ENCODE data around the gene SMARCD2.
"Not testable (repeated sequence)": the region's sequence is repeated elsewhere in the genome, so short reads cannot be mapped to it uniquely, and the experiment has no call there.

SMARCD2 gene

GRCh38 chr17:63804328-63804727 is 38.2 kb downstream of the SMARCD2 start:
- DNase-seq (ENCODE audit: low spot score): no peak

GRCh38 chr17:63800783-63801182 is 41.7 kb downstream of the SMARCD2 start:
- DNase-seq (ENCODE audit: low spot score): no peak

- no peak for DNase-seq (ENCODE audit: low spot score)
These were observed 43.8 kb downstream of the SMARCD2 start for GRCh38 chr17:63798572-63799106.

DNA sequence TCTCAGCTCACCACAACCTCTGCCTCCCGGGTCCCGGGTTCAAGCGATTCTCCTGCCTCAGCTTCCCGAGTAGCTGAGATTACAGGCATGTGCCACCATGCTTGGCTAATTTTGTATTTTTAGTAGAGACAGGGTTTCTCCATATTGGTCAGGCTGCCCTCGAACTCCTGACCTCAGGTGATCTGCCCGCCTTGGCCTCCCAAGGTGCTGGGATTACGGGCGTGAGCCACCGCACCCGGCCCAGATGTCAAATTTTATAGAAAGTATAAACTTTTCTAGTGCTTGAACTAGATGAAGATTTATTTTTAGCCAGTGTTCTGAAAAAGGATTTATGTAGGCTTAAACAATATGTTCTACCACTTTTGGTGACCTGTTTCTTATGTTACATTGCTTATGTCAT is 46.1 kb downstream of the SMARCD2 start:
- DNase-seq (ENCODE audit: low spot score): not testable (repeated sequence)

GRCh38 chr17:63792055-63792729 is 50.3 kb downstream of the SMARCD2 start:
- DNase-seq (ENCODE audit: low spot score): no peak

- DNase-seq (ENCODE audit: low spot score): no peak
These were observed 52.4 kb downstream of the SMARCD2 start for GRCh38 chr17:63790057-63790456.

DNA sequence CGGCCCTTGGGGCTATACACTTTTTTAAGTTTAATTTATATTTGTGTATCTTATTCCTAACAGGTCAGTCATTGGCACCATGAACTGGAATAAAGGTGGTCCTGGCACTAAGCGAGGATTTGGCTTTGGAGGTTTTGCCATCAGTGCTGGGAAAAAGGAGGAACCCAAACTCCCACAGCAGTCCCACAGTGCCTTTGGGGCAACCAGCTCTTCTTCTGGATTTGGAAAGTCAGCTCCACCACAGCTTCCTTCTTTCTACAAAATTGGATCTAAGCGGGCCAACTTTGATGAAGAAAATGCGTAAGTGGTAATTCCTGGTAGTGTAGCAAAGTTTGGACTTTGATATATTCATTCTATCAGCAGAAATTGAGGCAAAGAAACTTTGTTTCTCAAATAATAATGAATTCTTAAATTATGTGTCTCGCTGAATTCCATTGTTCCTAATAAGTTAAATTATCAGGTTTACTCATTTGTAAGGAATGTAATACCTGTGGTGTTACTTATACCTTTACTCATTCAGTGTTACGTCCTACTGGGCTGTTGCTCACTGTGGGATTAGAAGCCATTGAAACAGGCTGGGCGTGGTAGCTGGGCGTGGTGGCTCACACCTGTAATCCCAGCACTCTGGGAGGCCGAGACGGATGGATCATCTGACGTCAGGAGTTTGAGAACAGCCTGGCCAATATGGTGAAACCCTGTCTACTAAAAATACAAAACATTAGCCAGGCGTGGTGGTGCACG is 55.3 kb downstream of the SMARCD2 start:
- no peak for DNase-seq (ENCODE audit: low spot score)

DNA sequence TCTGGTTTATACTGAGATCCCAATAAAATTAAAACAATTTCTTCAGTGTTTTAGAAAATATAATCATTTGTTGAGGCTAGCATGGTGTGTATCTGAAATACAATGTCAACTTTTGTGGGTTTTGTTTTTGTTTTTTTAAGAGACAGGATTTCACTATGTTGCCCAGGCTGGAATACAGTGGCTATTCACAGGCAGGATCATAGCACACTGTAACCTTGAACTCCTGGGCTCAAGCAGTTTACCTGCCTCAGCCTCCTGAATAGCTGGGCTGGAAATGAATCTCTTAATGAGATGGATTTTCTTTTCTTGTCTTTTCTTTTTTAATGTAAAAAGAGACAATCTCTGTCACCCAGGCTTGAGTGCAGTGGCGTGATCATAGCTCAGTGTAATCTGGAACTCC is 56.4 kb downstream of the SMARCD2 start:
- DNase-seq (ENCODE audit: low spot score): no peak

DNA sequence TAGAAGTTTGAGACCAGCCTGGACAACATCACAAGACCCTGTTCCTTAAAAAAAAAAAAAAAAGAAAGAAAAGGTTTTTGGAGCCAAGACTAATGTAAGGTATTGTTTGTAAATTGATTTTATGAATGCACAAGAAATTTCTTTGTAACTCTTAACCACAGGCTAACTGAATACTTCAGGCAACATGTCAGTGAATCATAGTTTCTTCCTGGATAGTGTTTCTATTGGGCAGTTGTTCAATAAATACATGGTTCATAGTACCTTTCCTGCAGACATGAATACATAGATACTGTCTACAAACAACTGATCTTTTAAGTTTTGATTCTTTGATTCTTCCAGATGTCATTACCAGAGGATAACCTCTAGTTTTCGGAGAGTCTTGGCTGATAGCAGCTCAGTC is 56.9 kb downstream of the SMARCD2 start:
- DNase-seq (ENCODE audit: low spot score): no peak

- DNase-seq (ENCODE audit: low spot score): no peak
These were observed 59.0 kb downstream of the SMARCD2 start for GRCh38 chr17:63783522-63783921.
